NB4 (cell line): ENCODE results near the gene EPB41L1.
A peak's percentile ranks its signal among the peaks of the same experiment; 100 is the strongest.

ENCODE experiments used
- DNase-seq: peaks from one replicate; pipeline ENCODE4 v3.0.0; 2010; ENCODE audit warnings: low read depth
- H3K4me3 ChIP-seq: one replicate; pipeline ENCODE4 v1.5.1; 2011; ENCODE audit warnings: mild to moderate bottlenecking, low read depth, low read length, moderate library complexity
- CTCF ChIP-seq: IDR thresholded peaks from one replicate; pipeline ENCODE4 v1.5.1; 2012; ENCODE audit warnings: low read depth, low read length
- MAX ChIP-seq: IDR thresholded peaks from 2 replicates; pipeline ENCODE4 v1.6.1; 2011; ENCODE audit warnings: low read depth, low read length
- MYC ChIP-seq: IDR thresholded peaks from 2 replicates; pipeline ENCODE4 v1.6.1; 2011; ENCODE audit warnings: low read depth, low read length
- POLR2A ChIP-seq: IDR thresholded peaks from 2 replicates; pipeline ENCODE4 v1.6.1; 2011; ENCODE audit warnings: mild to moderate bottlenecking; ENCODE audit not compliant: insufficient read length; ENCODE audit errors: extremely low read depth

EPB41L1 gene

DNA sequence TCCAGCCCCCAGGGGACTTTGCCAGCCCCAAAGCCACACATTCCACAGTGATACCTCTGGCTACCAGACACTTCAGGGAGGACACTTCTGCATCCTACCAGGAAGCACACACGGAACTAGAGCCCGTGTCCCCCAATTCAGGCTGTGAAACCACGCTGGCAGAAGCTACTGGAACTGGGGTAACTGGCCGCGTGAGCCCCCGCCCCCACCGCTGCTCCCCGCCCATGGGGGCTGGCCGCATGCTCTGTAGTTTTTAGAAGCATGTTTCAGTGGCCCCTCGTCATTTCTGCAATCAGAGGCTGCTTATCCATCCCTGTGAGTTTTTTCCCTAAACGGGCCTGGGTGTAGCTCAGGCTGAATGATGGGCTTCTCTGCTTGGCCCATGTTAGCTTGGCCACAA, 53.1 kb downstream of the EPB41L1 start:
- no peak overlapping the region for H3K4me3 ChIP-seq
- no peak for DNase-seq
- no peak for TF ChIP-seq CTCF
- no peak for TF ChIP-seq MYC
- TF ChIP-seq MAX: no peak
- TF ChIP-seq POLR2A: no peak

DNA sequence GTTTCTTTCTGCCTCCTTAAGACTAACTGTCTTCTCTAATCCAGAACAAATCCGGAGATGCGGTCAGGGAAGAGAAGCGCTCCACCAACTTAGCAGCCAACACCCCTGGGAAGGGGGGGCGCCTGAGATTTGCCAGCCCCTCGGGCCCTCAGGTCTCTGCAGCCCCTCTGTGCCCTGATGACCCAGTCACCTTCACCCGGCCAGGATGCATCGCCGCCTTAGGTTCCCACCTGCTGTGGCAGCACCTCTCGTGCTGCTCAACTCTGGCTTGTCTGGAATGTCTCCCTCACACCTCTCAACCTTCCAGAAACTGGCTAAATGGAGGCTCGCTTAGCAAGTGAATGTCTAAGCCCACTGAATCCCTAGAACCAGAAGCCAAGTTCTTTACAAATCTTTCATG, 53.7 kb downstream of the EPB41L1 start:
- no peak for TF ChIP-seq MYC
- no peak for TF ChIP-seq POLR2A
- no peak for TF ChIP-seq MAX
- TF ChIP-seq CTCF: no peak
- no peak overlapping the region for H3K4me3 ChIP-seq
- DNase-seq: no peak

DNA sequence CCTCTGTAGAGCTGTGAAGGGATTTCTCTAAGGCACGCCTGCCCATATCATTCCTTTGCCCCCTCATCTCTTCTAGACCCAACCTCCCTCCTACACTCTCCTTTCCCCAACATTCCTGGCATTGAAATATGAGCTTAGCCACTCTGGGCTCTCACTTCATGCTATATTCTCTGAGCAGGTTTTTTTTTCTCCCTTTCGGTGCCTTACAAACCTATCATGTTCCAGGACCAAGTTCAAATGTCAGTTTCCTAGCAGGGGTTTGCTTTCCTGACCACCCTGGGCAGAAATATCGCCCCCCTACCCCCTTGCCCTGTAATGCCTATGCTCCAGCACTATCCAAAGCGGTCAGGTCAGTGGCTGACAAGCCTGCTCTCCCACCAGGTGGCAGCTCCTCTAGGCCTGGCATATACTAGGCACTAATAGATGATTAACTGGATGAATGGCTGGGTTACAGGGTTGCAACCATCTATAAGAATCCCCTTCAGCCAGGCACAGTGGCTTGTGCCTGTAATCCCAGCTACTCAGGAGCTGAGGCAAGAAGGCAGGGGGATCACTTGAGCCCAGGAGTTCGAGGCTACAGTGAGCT, 56.0 kb downstream of the EPB41L1 start:
- TF ChIP-seq CTCF (no peak), POLR2A (no peak), MAX (no peak), MYC (no peak)
- no peak overlapping the region for H3K4me3 ChIP-seq
- no peak for DNase-seq

DNA sequence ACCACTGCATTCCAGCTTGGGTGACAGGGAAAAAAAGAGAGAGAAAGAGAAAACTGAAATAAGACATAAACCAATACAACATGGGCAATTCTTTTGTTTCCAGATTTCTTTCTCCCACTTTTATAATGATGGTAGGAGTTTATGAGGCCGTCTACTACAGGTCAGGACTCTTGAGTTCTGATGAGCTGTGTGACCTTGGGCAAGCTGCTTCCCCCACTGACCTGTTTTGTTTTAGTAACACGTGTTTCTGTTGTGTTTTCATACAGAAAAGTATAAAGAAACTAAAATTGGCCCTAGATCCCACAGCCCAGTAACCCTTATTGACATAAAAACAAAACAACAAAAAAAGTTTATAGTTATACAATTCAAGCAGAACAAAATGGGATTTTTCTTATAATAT, 58.8 kb downstream of the EPB41L1 start:
- DNase-seq: no peak
- H3K4me3 ChIP-seq: no peak overlapping the region
- no peak for TF ChIP-seq POLR2A
- TF ChIP-seq CTCF: no peak
- no peak for TF ChIP-seq MAX
- TF ChIP-seq MYC: no peak

DNA sequence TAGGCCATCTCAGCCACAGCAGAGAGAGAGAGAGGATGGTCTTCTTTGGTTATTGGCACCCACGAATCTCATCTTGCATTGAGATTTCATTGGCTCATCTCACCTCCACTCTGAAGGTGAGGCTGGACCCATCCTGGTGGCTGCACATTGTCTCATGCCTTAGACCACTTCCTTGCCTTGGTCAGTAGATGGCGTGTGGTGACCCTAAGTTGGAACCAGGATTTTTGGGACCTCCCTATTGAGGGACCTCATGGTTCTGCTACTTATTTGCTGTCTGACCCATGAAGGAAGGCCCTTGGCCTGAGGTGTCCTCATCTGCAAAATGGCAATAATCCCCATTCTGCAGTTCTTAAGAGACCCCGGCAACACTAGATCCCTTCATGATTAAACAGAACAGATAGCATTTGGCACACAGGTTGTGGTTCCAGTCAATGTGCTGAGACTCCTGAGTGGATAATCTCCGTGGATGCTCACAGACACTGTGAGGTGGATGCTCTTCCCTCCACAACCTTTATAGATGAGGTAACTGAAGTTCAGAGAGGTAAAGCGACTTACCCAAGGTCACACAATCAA, 60.2 kb downstream of the EPB41L1 start:
- H3K4me3 ChIP-seq: no peak overlapping the region
- peak; percentile 79 for TF ChIP-seq CTCF
- TF ChIP-seq MAX: 0 out of 2 replicates have a peak, but pooled peaks have one; percentile 12
- no peak for TF ChIP-seq POLR2A
- no peak for TF ChIP-seq MYC
- DNase-seq: peak; percentile 62

GRCh38 chr20:36215778-36216177, 61.2 kb downstream of the EPB41L1 start:
- no peak for DNase-seq
- TF ChIP-seq POLR2A (no peak), MAX (no peak), CTCF (no peak), MYC (no peak)
- no peak overlapping the region for H3K4me3 ChIP-seq
